NCI-H2196 (cell line): ENCODE results near the gene BHLHE40.

Experiments
- DNase-seq: peaks from one replicate; lab custom pipeline; 2025; ENCODE audit not compliant: unreplicated experiment; lab: John Stamatoyannopoulos, UW

BHLHE40 gene

DNA sequence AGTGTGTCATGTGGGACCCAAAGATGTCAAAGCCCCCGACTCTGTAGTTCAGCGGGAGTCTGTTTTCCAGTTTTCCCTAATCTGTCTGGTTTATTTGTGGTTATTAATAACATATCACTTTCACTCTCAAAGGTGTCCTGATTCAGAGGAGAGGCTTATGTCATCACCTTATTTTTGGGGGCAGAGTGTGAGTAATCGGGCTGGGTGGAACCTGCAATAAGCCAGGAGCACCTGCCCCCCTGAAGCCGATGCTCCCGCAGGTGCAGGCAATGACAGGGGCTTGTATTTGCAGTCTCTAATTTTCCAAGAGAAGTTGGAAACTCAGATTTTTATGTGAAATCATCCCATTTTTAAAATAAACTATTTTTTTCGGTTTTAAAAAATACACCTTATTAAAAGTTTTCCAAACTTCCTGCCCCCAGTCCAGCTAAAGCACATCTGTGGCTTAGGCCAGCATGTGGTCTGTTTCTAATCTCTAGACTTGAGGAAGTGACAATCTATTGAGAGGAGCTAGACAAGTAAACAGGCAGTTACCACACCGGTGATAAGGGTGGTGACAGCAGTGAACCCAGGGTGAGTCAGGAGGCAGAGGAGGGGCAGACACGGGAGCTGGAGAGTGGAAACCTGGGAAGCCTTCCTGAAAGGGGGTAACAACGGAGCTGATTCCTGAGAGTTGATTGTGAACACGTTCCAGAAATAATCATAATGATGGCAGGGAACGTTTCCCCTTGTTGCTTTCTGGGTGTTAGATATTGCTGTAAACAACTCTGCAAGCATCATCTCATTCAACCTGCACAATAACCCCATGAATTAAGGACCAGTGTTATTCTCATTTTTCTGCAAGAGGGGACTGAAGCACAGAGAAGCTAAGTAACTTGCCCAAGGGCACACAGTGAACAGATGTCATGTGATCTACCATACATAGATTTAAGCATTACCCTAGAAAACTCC lies 37.2 kb downstream of the BHLHE40 start:
- no peak for DNase-seq

DNA sequence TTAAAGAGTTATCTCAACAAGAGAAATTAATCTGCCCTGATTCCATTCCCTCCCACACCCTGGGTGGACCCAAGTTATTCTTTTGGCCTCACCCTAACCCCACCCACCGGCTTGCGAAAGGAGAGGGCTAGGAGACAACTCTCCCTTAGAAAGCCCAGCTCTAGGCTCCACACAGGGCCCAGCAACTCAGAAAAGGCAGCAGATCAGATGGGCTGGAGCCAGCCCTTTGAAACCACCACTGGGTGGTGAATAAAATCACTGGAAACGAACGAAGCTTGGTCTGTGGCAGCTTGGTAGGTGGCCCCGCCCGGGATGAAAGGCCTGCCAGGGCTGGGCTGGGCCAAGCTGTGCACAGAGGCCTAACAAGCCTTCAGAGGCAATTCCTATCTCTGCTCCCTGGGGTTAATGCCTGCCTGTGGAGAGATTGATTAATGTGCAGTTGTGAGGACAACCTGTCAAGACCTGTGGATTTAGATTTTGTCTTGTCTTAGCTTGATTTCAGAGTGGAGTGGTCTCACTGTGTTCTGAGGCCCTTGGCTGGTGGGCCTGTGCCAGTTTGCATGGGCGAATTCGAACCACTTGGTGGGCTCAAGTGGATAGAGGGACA lies 38.8 kb downstream of the BHLHE40 start:
- DNase-seq = no peak

DNA sequence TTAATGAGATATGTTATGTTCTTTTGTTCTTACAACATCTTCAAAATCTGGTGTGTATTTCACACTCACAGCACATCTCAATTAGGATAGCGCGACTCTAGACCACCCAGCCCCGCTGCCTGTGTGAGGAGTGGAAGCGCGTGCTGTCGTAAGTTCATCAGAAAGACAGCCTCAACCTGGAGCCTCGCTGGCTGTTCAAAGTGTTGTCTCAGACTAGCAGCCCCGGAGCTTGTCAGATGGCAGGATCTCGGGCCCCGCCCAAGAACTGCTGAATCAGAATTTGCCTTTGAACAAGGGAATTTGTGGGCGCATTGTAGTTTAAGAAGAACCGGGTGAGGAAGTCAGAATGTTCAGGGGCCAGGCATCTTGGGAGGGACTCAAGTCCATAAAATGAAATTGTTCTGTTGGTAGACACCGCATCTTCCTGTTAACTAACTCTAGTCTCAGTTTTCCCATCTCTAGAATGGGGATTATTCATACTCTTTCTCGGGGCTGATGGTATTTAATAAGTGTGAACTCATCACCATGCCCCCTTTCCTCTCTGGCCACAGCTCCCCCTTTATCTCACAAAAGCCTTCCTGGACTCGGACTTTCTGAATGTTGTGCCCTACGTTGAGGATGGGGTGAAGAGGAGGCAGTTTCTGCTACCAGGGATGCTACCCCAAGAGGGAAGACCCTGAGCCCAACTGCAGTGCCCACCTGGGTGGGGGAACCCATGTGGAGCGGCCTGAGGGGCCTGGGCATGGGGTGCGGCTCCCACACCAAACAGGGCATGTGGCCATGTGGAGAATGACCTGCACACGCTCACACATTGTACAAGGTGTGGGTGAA lies 40.4 kb downstream of the BHLHE40 start:
- no peak for DNase-seq

- no peak for DNase-seq
Observed at GRCh38 chr3:5020242-5020722, 41.0 kb downstream of the BHLHE40 start.

DNA sequence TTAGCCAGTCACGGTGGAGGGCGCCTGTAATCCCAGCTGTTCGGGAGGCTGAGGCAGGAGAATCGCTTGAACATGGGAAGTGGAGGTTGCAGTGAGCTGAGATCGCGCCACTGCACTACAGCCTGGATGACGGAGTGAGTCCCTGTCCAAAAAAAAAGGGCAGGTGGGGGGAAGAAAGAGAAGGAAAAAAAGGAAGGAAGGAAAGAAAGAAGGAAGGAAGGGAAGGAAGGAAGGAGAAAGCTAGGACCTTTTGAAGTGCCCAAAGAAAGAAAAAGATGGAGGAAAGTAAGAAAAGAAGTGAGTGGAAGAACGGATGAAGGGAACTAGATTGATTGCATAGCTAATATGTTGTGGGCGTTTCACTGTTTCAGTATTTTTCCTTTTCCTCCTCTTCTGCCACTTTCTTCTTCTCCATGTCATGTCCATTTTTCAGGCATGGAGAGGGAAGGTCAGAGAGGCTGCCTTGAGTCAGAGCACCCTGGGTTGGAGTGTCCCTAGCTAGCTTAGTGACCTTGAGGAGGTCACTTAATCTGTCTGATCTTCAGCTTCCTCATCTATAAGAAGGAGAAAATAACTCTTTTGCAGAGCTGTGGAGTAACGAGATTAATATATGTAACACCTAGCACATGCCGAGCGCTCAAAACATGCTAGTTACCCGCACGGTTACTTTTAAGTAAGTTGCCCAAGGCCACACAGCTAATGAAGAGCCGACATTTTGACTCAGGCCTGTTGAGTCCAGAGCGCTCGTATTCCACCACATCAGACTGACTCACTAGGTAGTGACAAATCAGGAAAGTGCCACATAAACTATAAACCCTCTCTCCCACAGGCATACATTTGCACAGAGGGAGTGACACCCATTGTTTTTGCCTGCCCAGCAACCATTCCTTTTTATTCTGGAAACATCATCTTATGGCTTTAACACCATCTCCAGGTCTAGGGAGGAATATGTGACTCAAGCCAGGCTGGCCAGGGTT lies 42.2 kb downstream of the BHLHE40 start:
- DNase-seq = no peak

GRCh38 chr3:5022187-5022965 lies 43.1 kb downstream of the BHLHE40 start:
- DNase-seq = no peak

DNA sequence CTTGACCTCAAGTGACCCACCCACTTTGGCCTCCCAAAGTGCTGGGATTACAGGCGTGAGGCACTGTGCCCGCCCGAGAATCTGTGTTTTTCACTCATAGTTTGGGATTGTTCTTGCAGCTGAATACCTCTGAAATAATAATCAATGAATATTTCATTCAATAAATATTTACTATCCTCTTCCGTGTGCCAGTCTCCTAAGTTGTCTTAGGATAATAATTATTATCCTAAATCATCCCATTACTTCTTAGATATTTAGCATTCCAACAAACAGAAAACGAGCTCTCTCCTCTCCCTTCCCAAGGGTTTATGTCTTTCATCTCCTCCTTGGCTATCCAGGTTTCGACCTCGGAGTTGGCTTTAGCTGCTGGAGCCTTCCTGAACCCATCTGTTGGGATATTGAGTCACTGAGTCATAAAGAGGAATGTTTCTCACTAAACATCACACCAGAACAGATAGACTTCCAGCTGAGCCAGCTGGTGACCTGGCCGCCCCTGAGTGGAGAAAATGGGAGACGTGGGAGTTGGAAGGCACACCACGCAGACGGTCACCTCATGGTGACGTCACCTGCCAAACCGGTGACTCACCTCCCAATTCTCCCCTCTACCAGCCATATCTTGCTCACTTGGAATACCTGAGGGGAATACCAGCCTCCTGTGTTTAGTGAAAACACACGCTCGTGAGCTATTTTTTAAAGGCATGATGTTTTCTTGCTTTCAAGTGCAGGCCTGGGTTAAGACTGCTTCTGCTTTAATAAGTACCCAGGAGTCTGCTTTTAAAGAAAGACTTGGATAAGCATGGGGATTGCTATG lies 43.9 kb downstream of the BHLHE40 start:
- DNase-seq = no peak

DNA sequence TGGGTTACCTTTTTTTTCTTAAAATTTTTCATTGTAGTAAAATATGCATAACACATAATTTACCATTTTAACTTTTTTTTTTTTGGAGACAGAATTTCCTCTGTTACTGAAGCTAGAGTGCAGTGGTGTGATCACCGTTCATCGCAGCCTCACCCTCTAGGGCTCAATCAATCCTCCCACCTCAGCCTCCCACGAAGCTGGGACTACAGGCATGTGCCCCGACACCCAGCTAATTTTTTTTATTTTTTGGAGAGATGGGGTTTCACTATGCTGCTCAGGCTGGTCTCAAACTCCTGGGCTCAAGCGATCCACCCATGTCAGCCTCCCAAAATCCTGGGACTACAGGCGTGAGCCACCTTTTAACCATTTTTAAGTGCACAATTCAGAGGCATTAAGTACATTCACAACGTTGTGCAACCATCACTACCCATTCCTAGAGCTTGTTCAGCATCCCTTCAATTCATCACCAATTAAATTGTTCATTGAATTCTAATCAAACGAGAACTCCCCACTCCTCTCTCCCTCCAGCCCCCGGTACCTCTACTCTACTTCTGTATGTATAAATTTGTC lies 44.6 kb downstream of the BHLHE40 start:
- no peak for DNase-seq

DNA sequence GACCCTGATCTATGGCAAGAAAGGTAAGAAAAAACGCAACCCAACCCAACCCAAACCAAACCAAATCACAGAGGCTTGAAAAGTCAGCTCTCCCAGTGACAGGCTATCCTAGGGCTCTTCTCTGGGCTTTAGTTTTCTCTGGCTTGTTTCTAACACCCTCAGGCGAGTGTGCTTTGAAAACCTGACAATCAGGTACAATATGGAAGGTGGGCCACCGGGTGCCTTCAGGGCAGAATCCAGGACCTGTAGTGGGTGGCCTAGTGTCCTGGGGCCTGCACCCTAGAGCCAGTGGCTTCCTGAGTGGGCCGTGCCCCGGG lies 46.8 kb downstream of the BHLHE40 start:
- DNase-seq = no peak

GRCh38 chr3:5029715-5030114 lies 50.5 kb downstream of the BHLHE40 start:
- DNase-seq = no peak

- DNase-seq = no peak
Observed at GRCh38 chr3:5030152-5030551, 50.9 kb downstream of the BHLHE40 start.

DNA sequence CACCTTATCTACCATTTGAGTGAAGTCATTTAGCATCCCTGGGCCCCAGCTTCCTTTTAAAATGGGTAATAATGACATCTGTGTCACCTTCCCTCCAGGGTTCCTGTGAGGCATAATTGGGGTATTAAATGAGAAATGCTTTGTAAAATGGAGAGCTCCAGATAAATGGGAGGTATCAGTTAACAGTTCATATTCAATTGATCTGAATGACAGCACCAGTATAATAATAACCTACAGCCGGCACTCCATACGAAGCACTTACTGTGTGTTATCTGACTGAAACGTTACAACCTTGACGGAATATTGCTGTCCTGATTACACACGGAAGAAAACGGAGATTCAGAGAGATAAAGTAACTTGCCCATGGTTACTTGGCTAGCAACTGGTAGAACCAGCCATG lies 53.6 kb downstream of the BHLHE40 start:
- no peak for DNase-seq
